Lower leg skin (tissue), 3 donors: Measurements from ENCODE around the gene NINL.

Source experiments
- POLR2A ChIP-seq, 2 donors: fragments of 450-650 bp; IDR thresholded peaks; one replicate each; pipeline ENCODE4 v1.6.1; 2016 to 2017; ENCODE audit warnings: antibody characterized with exemption in 2 of 2, mild to moderate bottlenecking in 1 of 2, moderate library complexity in 1 of 2
- TF ChIP-seq, protein P1 (sequence below), 3 donors: fragments of 450-650 bp; IDR thresholded peaks; one replicate each; pipeline ENCODE4 v1.5.1; 2016; ENCODE audit warnings: antibody characterized with exemption in 3 of 3, mild to moderate bottlenecking in 3 of 3, moderate library complexity in 2 of 3

DNA sequence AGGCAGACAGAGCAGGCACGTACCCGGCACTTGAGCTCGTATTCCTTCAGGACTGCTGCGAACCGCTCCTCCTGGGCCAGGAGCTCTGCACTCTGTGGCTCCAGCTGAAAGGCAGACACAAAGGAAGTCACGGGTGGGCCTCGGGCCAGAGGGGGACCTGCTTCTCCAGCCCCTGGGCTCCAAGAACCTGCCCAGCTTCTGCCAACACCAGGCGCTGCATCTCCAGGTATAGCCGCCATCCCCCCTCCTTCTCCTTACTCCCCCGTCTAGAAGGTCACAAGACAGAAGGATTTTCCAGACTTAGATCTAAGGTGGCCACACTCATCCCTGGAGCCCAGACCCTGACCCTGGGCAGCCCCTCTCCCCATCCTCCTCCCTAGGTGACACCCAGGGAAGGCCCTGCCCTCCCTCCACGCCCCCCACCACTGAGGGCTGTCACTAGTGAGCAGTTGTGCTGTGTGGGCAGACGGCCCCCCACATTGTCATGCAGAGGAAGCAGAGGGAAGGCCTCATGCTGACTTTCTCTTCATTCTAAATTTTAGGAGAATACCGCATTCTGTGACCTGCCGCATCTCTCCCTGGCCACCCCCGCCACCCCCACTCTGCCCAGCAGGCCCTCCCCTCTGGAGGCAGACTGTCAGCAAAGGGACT, 96.0 kb downstream of the NINL start:
- TF ChIP-seq, protein P1, sequence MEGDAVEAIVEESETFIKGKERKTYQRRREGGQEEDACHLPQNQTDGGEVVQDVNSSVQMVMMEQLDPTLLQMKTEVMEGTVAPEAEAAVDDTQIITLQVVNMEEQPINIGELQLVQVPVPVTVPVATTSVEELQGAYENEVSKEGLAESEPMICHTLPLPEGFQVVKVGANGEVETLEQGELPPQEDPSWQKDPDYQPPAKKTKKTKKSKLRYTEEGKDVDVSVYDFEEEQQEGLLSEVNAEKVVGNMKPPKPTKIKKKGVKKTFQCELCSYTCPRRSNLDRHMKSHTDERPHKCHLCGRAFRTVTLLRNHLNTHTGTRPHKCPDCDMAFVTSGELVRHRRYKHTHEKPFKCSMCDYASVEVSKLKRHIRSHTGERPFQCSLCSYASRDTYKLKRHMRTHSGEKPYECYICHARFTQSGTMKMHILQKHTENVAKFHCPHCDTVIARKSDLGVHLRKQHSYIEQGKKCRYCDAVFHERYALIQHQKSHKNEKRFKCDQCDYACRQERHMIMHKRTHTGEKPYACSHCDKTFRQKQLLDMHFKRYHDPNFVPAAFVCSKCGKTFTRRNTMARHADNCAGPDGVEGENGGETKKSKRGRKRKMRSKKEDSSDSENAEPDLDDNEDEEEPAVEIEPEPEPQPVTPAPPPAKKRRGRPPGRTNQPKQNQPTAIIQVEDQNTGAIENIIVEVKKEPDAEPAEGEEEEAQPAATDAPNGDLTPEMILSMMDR (IDR thresholded peaks at IDR 0.05) = no peak
- TF ChIP-seq POLR2A (IDR thresholded peaks at IDR 0.05) = no peak
